ENCODE data around the gene DRC7.
"Not testable (repeated sequence)": the region's sequence is repeated elsewhere in the genome, so short reads cannot be mapped to it uniquely, and the experiment has no call there.

The DRC7 gene

DNA sequence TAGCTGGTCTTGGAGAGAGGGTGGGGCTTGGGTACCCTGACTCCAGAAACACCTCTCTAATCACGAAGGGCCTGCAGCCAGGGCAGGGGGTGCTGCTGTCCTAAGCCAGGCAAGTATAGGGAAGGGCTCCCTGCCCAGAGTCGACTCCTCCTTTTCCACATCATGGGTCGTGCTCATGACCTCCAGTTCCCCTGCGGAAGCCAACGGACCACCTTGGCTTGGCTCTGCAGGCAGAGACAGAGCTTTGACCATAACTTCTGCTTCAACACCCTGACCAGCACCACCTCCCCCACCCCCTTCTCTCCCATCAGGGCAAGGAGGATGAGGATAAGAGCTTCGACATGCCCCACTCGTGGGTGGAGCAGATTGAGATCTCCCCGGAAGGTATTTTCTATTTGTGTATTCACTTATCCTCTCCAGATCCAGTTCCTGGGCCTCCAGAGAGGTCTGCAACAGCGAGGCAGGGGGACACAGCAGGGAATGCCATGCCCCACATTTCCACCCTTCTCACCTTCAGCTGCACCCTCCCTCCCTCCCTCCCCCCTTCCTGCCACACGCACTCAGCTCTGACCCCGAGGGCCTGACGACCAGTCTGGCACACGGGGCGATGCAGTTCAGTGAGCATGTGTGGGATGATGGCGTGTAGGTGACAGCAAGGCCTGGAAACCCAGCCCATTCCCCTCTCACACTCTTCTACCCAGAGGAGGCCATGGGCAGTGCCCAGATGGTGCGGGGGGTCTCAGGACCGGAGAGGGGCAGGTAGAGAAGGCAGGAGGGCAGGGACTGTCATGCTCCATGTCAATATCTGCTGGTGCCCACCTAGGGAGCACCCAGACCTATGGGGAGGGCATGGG is 27.0 kb downstream of the DRC7 start:
- no peak for DNase-seq

- no peak for DNase-seq
These were observed 27.5 kb downstream of the DRC7 start for GRCh38 chr16:57722210-57722499.

GRCh38 chr16:57722651-57723050 is 28.0 kb downstream of the DRC7 start:
- DNase-seq: no peak

DNA sequence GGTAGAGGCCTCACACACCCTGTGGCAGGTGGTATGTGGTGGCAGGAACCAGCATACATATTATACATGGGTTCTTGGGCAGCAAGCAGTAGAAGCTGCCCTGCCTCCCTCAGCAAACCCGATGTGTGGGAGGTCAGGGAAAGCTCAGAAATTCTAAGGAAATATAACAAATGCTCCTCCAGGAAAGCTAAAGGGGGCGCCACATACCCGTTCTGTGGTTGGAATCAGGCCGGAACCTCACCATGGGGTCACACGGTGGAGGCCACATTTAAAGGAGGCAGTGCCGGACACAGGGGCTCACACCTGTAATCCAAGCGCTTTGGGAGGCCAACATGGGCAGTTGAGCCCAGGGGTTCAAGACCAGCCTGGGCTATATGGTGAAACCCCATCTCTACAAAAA is 28.6 kb downstream of the DRC7 start:
- DNase-seq: no peak

- DNase-seq: no peak
These were observed 29.9 kb downstream of the DRC7 start for GRCh38 chr16:57724531-57724930.

DNA sequence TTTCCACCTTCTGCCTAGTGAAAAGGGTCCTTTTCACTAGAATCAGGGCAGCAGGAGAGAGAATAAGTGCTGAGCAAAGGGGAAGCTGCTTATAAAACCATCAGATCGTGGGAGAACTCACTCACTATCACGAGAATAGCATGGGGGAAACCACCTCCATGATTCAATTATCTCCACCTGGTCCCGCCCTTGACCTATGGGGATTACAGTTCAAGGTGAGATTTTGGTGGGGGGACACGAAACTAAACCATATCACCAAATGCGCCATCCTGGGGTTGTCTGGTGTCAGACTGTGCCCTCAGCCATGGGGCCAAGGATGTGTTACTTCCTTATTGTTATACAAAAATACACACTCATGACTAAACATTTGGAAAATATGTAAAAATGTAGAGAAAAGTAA is 30.5 kb downstream of the DRC7 start:
- no peak for DNase-seq

DNA sequence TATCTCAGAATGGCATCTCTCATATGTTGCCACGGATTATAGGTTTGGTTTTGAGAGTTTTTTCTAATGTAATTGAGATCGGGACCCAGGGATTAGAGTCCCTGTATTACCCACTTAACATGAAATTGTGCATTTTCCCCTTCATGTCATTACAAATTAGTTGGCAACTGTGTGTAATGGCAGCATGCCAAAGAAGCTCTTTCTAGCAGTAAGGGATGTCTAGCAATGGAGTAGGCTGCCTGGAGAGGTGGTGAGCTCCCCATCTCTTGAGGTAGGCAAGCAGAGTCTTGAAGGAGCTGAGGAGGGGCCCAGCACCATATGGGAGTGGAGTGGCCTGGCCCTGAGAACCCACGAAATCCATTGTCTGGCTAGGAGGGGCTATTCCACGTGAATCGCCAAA is 30.9 kb downstream of the DRC7 start:
- no peak for DNase-seq

- DNase-seq: no peak
These were observed 31.4 kb downstream of the DRC7 start for GRCh38 chr16:57725976-57726375.

DNA sequence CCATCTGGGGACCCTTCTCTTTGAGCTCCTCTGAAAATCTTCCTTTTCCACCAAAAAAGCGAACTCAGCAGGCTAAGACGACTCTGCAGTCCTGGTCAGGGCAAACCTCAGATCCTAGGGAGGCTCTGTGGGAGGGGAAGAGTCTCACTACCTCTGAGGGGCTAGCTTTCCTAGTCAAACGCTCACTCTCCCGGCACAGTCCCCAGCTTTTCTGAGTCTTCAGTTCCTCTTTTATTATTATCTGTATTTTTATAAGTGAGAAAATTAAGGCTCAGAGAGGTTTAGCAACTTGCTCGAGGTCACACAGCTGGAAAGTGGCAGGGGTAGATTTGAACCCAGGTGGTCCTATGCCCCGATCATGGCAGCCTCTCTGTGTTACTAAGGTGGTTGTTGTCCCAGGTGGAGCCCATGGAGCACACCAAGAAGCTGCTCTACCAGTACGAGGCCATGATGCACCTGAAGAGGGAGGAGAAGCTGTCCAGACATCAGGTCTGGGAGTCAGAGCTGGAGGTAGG is 31.9 kb downstream of the DRC7 start:
- DNase-seq: no peak

- no peak for DNase-seq
These were observed 33.0 kb downstream of the DRC7 start for GRCh38 chr16:57727610-57728009.

DNA sequence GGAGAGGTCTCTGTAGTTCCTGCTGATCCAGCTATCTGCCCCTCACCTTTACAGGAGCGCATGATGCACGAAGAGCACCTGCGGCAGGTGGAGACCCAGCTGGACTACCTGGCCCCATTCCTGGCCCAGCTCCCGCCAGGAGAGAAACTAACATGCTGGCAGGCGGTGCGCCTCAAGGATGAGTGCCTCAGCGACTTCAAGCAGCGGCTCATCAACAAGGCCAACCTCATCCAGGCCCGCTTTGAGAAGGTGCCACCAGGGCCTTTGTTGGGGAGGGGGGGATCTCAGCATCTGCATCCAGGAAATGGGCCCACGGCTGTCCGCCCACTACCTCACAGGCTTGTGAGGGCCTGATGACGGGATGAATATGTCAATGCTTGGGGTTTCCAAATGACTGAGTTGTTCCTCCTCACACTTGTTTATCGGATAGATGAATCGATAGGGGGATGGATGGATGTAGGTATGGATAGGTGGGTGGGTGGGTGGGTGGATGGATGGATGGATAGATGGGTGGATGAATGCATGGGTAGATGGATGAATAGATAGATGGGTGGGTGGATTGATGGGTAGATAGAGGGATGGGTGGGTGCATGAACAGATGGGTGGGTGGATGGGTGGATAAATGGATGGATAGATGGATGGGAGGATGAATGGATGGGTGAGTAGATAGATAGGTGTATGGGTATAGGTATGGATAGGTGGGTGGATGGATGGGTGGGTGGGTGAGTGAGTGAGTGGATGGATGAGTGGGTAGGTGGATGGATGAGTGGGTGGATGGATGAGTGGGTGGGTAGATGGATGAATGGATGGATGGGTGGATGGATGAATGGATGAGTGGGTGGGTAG is 34.0 kb downstream of the DRC7 start:
- DNase-seq: no peak

- no peak for DNase-seq
These were observed 34.5 kb downstream of the DRC7 start for GRCh38 chr16:57729182-57729484.

DNA sequence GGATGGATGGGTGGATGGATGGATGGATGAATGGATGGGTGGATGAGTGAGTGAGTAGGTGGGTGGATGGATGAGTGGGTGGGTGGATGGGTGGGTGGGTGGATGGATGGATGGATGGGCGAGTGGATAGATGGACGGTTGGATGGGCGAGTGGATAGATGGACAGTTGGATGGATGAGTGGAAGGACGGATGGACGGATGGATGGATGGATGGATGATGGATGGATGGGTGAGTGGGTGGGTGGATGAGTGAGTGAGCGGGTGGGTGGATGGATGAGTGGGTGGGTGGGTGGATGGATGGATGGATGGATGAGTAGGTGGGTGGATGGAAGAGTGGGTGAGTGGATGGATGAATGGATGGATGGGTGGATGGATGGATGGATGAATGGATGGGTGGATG is 35.2 kb downstream of the DRC7 start:
- not testable (repeated sequence) for DNase-seq

DNA sequence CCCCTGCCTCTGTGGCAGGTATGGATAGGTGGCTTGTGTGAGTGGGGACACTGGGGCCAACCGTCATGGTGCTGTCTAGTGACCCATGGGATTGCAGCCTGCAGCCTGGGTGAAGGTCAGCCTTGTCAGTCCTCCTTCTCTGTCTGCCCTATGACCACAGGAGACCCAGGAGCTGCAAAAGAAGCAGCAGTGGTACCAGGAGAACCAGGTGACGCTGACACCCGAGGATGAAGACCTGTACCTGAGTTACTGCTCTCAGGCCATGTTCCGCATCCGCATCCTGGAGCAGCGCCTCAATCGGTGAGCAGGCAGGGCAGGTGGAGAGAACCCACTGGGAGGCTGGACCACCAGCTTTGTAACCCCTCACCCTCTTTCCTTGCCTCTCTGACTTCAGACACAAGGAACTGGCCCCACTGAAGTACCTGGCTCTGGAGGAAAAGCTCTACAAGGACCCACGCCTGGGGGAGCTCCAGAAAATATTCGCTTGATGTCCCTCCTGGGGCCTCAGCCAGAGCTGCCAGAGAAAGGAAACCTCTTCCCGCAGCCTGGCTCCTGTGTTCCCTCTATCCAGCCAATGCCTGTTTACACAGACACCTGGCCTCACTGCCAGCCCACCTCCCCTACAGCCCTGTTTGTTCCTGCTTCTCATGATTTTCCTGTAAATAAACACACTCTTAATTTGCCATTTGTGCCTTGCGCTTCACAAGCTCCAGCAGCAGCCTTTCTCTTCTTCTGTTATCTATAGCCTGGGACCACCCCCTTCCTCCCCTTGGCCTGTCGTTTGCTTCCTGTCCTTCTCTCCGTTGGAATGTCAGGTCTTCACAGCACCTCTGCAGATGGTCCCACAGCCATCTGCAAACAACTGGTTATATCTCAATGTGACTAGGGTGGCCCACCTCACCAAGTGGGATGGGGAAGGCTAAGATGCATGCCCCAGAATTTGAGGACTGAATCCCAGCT is 36.4 kb downstream of the DRC7 start:
- no peak for DNase-seq

- DNase-seq: no peak
These were observed 37.4 kb downstream of the DRC7 start for GRCh38 chr16:57732037-57732436.

DNA sequence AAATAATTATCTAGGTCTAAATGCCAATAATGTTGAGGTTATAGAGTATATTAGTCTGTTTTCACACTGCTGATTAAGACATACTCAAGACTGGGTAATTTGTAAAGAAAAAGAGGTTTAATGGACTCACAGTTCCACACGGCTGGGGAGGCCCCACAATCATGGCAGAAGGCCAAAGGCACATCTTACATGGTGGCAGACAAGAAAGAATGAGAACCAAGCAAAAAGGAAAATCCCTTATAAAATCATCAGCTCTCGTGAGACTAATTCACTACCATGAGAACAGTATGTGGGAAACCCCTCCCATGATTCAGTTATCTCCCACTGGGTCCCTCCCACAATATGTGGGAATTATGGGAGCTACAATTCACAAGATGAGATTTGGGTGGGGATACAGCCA is 38.1 kb downstream of the DRC7 start:
- no peak for DNase-seq

DNA sequence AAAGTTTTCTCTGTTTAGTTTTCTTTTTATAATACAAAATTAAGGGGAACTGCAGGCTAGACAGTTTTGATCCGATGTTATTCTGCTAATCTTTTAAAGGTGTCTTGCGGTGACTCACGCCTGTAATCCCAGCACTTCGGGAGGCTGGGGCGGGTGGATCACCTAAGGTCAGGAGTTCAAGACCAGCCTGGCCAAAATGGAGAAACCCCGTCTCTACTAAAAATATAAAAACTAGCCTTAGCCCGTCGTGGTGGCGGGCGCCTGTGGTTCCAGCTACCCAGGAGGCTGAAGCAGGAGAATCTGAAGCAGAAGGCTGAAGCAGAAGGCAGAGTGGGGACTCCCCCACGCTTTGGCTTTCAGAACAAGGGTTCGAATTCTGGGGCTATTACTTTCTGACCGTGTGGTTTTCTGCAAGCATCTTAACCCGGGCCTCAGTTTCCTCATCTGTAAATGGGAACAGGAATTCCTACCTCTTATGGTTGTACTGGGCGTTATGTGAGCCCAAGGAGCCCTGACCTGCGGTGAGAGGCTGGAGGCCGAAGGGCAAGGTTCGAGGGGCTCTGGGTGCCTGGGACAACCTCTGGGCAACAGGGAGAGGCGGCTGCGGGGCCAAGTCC is 39.8 kb downstream of the DRC7 start:
- DNase-seq: no peak

- peak; percentile 100 for DNase-seq
These were observed 40.5 kb downstream of the DRC7 start for GRCh38 chr16:57734925-57735754.

- DNase-seq: no peak
These were observed 41.3 kb downstream of the DRC7 start, which contains the start of gene KATNB1 for GRCh38 chr16:57735755-57736418. KATNB1 (plus strand) TSS chr16:57735770; CDS start chr16:57737244, 1,474 bp downstream.

GRCh38 chr16:57736419-57737351 is 42.1 kb downstream of the DRC7 start:
- peak; percentile 39 to 51 for DNase-seq
